ENCODE data around the gene AMPD2. TPM values are rescaled to one million over a fixed set of nuclear protein-coding genes. Genes with fewer than 3 reads are reported as not detected.
"Not testable (repeated sequence)": the region's sequence is repeated elsewhere in the genome, so short reads cannot be mapped to it uniquely, and the experiment has no call there.

The AMPD2 gene
- total and polyA plus RNA-seq, 5 experiments from 2014 or later: 21.9 to 76.0 (median 33.9) TPM

- Mint-ChIP-seq H3K36me3 (peaks cover 0 to 20% (median 0%) of the 10 kb centered on the region in 3 donors), H3K9me3 (no peaks in the 10 kb centered on the region), H3K27ac (no peak overlapping the region), H3K27me3 (no peaks in the 10 kb centered on the region), H3K4me1 (peaks cover 13 to 39% (median 31%) of the 10 kb centered on the region in 4 donors), H3K4me3 (peak overlapping the region in 1 of 10 donors; percentile 1)
- ATAC-seq: no peak
- no peak for DNase-seq
- POLR2A ChIA-PET: no interaction called here
Observed at GRCh38 chr1:109659145-109659544, 39.5 kb downstream of the AMPD2 start.

GRCh38 chr1:109659997-109660690 is 40.5 kb downstream of the AMPD2 start:
- Mint-ChIP-seq H3K27ac (peak overlapping the region in 3 of 10 donors; percentile 35 to 59 (median 43)), H3K9me3 (no peaks in the 10 kb centered on the region), H3K27me3 (no peaks in the 10 kb centered on the region), H3K36me3 (peaks cover 0 to 20% (median 0%) of the 10 kb centered on the region in 3 donors), H3K4me1 (peaks cover 9 to 30% (median 26%) of the 10 kb centered on the region in 4 donors), H3K4me3 (no peak overlapping the region)
- POLR2A ChIA-PET: no interaction called here
- DNase-seq (no peak), ATAC-seq (no peak)

- H3K27me3 Mint-ChIP-seq, POLR2A ChIA-PET, H3K4me3 Mint-ChIP-seq, H3K9me3 Mint-ChIP-seq, DNase-seq, ATAC-seq: not testable (repeated sequence)
- Mint-ChIP-seq H3K4me1 (peaks cover 8 to 24% (median 21%) of the 10 kb centered on the region in 4 donors), H3K27ac (peak overlapping the region in 1 of 10 donors; percentile 43), H3K36me3 (peaks cover 0 to 20% (median 4%) of the 10 kb centered on the region in 3 donors)
Observed at GRCh38 chr1:109660691-109661026, 41.0 kb downstream of the AMPD2 start.

- Mint-ChIP-seq H3K4me3 (no peak overlapping the region), H3K27me3 (no peaks in the 10 kb centered on the region), H3K36me3 (peaks cover 0 to 20% (median 5%) of the 10 kb centered on the region in 3 donors), H3K9me3 (no peaks in the 10 kb centered on the region), H3K4me1 (peaks cover 4 to 17% (median 14%) of the 10 kb centered on the region in 4 donors), H3K27ac (peak overlapping the region in 6 of 10 donors; percentile 2 to 74 (median 47))
- DNase-seq (no peak), ATAC-seq (no peak)
- POLR2A ChIA-PET: no interaction called here
Observed at GRCh38 chr1:109661391-109661790, 41.8 kb downstream of the AMPD2 start.

GRCh38 chr1:109664671-109665070 is 45.0 kb downstream of the AMPD2 start:
- no peak overlapping the region for H3K4me3 Mint-ChIP-seq
- no peak for DNase-seq
- POLR2A ChIA-PET: no interaction called here

GRCh38 chr1:109667452-109668122 is 48.0 kb downstream of the AMPD2 start, which contains the start of gene GSTM2:
Gene GSTM2, plus strand, starts transcription at chr1:109668057. Its CDS starts 59 bp downstream, at chr1:109668116.
- Mint-ChIP-seq H3K27ac (peak within 1 kb of the TSS; percentile 2 to 92 (median 66)), H3K4me1 (peaks cover 17 to 26% (median 22%) of the 10 kb centered on the region in 4 donors), H3K27me3 (no peaks in the 10 kb centered on the region), H3K9me3 (no peaks in the 10 kb centered on the region), H3K36me3 (peaks cover 0 to 5% (median 2%) of the 10 kb centered on the region in 3 donors), H3K4me3 (peak within 1 kb of the TSS; percentile 76 to 91 (median 85))
- POLR2A ChIA-PET: interaction anchor here (1.3 kb wide), 1 partner anchor 54 kb away, joined by 3 read pairs; no protein-coding TSS in a partner anchor
- DNase-seq (peak; percentile 57 to 90 (median 77)), ATAC-seq (peak; percentile 99)

More at GRCh38 chr1:109664671-109665070, 45.0 kb downstream of the AMPD2 start:
- Mint-ChIP-seq H3K36me3 (peaks cover 0 to 10% (median 5%) of the 10 kb centered on the region in 3 donors), H3K27ac (no peak overlapping the region), H3K27me3 (no peaks in the 10 kb centered on the region), H3K4me1 (peaks cover 14 to 18% (median 16%) of the 10 kb centered on the region in 4 donors), H3K9me3 (no peaks in the 10 kb centered on the region)
- no peak for ATAC-seq

GRCh38 chr1:109668123-109668775 is 48.6 kb downstream of the AMPD2 start:
- peaks cover 0 to 7% (median 4%) of the 10 kb centered on the region in 3 donors for H3K36me3 Mint-ChIP-seq
- H3K27ac Mint-ChIP-seq: peak overlapping the region in 6 of 10 donors; percentile 15 to 92 (median 84)
- ATAC-seq (peak; percentile 54 to 55), DNase-seq (no peak)
- peak overlapping the region; percentile 76 to 91 (median 85) for H3K4me3 Mint-ChIP-seq
- POLR2A ChIA-PET: interaction anchor here (0.6 to 1.3 kb wide), 2 partner anchors 12 to 53 kb away, joined by 3 read pairs; no protein-coding TSS in a partner anchor
- no peaks in the 10 kb centered on the region for H3K27me3 Mint-ChIP-seq
- peaks cover 17 to 26% (median 22%) of the 10 kb centered on the region in 4 donors for H3K4me1 Mint-ChIP-seq
- no peaks in the 10 kb centered on the region for H3K9me3 Mint-ChIP-seq

GRCh38 chr1:109669246-109669948 is 49.8 kb downstream of the AMPD2 start:
- H3K4me1 Mint-ChIP-seq: peaks cover 17 to 26% (median 22%) of the 10 kb centered on the region in 4 donors
- H3K27ac Mint-ChIP-seq: peak overlapping the region in 9 of 10 donors; percentile 63 to 93 (median 84)
- no peak for DNase-seq
- H3K27me3 Mint-ChIP-seq: no peaks in the 10 kb centered on the region
- no peak for ATAC-seq
- POLR2A ChIA-PET: no interaction called here
- no peaks in the 10 kb centered on the region for H3K9me3 Mint-ChIP-seq
- H3K4me3 Mint-ChIP-seq: peak overlapping the region; percentile 53 to 91 (median 76)
- H3K36me3 Mint-ChIP-seq: peaks cover 0 to 7% (median 4%) of the 10 kb centered on the region in 3 donors

GRCh38 chr1:109669949-109670302 is 50.3 kb downstream of the AMPD2 start:
- peak overlapping the region; percentile 50 to 91 (median 76) for H3K4me3 Mint-ChIP-seq
- ATAC-seq, H3K27me3 Mint-ChIP-seq, POLR2A ChIA-PET, H3K9me3 Mint-ChIP-seq, DNase-seq, H3K36me3 Mint-ChIP-seq: not testable (repeated sequence)
- H3K27ac Mint-ChIP-seq: peak overlapping the region in 7 of 10 donors; percentile 22 to 93 (median 84)
- H3K4me1 Mint-ChIP-seq: peaks cover 17 to 26% (median 22%) of the 10 kb centered on the region in 4 donors

GRCh38 chr1:109671067-109671466 is 51.4 kb downstream of the AMPD2 start:
- Mint-ChIP-seq H3K36me3 (peaks cover 0 to 4% (median 2%) of the 10 kb centered on the region in 3 donors), H3K27me3 (no peaks in the 10 kb centered on the region), H3K4me3 (peak overlapping the region in 1 of 10 donors; percentile 43), H3K4me1 (peaks cover 17 to 26% (median 22%) of the 10 kb centered on the region in 4 donors), H3K27ac (peak overlapping the region in 1 of 10 donors; percentile 10), H3K9me3 (no peaks in the 10 kb centered on the region)
- no peak for DNase-seq
- POLR2A ChIA-PET: no interaction called here
- ATAC-seq: no peak

- Mint-ChIP-seq H3K27ac (peak overlapping the region in 1 of 10 donors; percentile 15), H3K4me1 (peaks cover 9 to 18% (median 14%) of the 10 kb centered on the region in 4 donors)
- H3K36me3 Mint-ChIP-seq, H3K4me3 Mint-ChIP-seq, POLR2A ChIA-PET, H3K27me3 Mint-ChIP-seq, H3K9me3 Mint-ChIP-seq, ATAC-seq, DNase-seq: not testable (repeated sequence)
Observed at GRCh38 chr1:109673861-109674260, 54.2 kb downstream of the AMPD2 start.

All from naive thymus-derived CD8-positive, alpha-beta T cell (primary cell).